Posterior vena cava (tissue), 2 donors: ENCODE data around the gene GABBR2. TPM values are rescaled to one million over a fixed set of nuclear protein-coding genes. Genes with fewer than 3 reads are reported as not detected.
"Not testable (repeated sequence)": the region's sequence is repeated elsewhere in the genome, so short reads cannot be mapped to it uniquely, and the experiment has no call there.

Experiments used
- DNase-seq: peaks from one replicate; pipeline ENCODE4 v3.0.0-alpha.2; 2020; ENCODE audit warnings: low spot score
- intact Hi-C, 2 donors: fragments of 100-400 bp; cut with DNase I; formaldehyde crosslinking; loops; one replicate each; pipeline versions ENCODE4 v1.14.1 to v1.14.2; 2022 to 2023
- total RNA-seq, 2 donors: library from RNA; stranded (reverse); fragmentation: NEBNext Ultra II Directional; extraction: Animal tissue kit (Norgen Biotek cat#: 25700); gene quantifications; one replicate each; pipeline ENCODE4 v1.2.1, GENCODE V29; 2021
- donor health status: DM: yes; HTN: yes; CAD: no.
- donor health status: DM: yes; HTN: yes; CAD: no.

Gene GABBR2
- total RNA-seq, 2 donors from 2014 or later, result not detected

DNA sequence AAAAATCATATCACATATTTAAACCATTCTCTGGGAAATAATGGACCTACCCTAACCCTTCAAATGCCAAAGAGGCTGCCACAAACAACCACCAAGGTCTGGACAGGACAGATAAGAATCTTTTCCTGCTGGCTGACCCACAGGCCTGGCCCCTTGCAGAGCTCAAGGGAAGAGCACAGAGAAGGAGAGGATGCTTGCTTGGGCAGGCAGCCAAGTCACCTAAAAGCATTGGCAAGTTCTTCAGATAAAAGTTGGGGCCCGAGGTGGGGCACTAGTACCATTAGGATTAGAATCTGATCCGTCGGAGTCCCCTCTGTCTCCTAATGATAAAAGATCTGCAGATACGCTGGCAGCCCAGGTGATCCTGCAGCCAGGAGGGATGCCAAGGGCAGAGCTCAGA is 176.6 kb downstream of the GABBR2 start:
- intact Hi-C loops, result no loop called here
- DNase-seq, result no peak

DNA sequence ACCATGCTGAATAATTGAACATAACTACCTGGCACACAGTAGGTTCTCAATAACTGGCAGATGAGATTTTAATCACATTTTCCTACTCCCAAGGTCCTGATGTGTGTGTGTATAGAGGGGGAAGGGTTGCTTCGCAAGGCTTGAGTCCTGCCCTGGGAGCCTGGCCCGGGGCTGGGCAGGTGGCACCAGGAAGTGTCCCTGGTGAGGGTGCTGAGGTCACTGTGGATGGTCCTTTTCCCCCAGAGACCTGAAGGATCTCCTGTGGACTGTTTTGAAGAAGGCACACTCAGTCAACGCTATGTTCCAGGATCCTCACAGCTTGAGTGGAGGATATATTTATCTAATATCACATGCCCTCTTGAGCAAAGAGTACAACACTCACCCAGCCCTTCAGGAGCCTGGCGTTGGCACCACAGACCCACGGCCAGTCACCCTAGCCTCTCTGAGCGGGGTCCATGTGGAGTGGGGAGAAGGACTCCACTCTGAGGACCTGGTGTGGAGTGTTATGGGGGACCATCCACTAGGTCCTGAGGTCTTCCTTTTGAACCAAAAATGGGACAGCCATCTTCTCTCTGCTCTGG is 177.8 kb downstream of the GABBR2 start:
- intact Hi-C loops, result no loop called here
- no peak for DNase-seq

DNA sequence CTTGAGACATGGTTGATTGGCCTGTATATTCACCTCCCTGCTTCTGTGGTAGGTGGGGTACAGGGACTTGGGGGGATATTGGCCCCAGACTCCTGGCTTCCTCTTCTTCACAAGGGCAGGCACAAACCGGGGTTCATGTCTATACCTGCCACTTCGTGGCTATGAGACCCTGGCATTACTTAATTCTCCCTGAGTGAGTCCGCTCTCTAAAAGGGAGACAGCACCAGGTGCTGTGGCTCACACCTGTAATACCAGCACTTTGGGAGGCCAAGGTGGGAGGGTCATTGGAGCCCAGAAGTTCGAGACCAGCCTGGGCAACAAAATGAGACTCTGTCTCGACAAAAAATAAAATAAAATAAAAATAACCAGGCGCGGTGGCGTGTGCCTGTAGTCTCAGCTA is 178.5 kb downstream of the GABBR2 start:
- intact Hi-C loops, result no loop called here
- DNase-seq, result no peak

DNA sequence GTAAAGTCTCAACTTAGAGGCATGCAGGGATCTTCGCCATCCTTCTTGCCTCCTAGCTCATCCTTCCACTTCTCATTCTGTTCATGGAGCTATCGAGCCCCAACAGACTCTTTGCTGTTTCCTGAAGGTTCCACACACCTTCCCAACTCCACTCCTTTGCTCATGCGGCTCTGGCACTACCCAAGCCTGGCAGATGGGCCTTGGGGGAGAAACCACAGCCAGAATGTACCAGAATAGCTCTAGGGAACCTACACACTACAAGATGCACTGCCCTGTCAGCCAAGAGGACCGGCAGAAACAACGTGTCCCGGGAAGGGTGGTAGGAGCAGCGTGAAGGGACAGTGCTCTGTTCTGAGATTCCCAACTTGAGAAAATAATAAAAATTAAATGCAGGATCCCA is 178.9 kb downstream of the GABBR2 start:
- intact Hi-C loops, result no loop called here
- no peak for DNase-seq

DNA sequence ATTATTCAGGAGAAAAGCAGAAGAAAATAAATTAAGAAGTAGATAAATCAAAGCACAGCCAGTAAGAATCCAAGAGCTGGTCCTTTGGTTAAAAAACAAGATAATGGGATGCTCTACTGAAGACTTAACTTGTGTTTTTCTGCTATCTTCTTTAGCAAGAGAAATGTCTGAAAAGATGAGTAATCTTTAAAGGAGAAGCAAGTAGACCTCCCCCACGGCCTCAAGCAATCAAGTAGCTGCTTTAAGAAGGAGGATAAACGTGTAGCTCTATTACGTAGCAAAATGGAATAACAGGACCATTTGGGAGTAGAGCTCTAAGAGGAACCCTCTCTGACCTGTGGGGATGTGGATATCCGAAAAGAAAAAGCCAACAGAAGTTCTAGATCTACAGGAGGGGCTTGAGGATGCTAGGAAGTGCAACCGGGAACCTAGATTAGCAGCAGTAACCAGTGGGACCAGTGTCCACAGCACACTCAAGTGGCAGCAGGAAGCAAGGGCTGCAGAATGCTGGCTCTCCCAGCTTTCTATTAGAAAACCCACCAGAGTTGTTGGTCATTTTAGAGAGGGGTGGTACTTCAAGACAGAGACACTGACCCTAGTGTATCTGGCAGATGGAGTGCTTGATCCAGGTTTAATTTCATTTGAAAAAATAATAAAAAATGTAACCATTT is 185.4 kb downstream of the GABBR2 start:
- no peak for DNase-seq
- intact Hi-C loops, result no loop called here

DNA sequence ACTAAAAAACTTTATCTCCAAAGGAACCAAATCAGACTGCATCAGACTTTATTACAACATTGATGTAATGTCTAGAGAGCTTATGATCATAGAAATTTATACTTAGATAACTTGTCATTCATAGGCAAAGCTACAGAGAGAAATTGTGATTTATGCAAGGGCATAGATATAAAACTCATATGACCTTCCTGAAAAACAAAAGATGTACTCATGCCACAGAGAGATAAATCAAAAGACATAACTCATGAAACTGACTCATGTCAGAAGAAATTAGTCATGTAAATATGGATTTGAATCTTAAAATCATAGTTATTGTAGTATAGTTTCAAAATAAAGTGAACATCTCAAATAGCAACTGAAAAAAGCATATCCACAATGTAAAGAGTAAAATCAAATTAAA is 186.2 kb downstream of the GABBR2 start:
- intact Hi-C loops, result no loop called here

DNA sequence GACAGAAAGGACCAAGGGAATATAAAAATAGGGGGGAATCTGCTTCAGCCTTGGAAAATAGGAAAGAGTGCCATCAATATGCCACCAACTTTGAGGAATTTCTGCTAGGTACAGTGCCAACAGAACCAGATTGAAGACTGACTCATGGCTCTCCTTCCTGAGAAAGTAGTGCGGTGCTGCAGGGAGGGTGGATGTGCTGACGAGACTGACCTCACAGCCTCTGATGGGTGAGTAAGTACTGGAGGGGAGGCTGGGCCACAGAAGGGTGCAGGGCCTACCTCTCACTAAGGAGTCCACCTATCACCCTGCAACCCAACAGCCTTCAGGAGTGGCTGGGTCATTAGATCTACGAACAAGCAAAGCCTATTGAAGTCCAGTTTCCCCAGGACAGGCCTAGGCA is 187.6 kb downstream of the GABBR2 start:
- intact Hi-C loops, result no loop called here
- no peak for DNase-seq

More for the DNA sequence above, 186.2 kb downstream of the GABBR2 start:
- no peak for DNase-seq

DNA sequence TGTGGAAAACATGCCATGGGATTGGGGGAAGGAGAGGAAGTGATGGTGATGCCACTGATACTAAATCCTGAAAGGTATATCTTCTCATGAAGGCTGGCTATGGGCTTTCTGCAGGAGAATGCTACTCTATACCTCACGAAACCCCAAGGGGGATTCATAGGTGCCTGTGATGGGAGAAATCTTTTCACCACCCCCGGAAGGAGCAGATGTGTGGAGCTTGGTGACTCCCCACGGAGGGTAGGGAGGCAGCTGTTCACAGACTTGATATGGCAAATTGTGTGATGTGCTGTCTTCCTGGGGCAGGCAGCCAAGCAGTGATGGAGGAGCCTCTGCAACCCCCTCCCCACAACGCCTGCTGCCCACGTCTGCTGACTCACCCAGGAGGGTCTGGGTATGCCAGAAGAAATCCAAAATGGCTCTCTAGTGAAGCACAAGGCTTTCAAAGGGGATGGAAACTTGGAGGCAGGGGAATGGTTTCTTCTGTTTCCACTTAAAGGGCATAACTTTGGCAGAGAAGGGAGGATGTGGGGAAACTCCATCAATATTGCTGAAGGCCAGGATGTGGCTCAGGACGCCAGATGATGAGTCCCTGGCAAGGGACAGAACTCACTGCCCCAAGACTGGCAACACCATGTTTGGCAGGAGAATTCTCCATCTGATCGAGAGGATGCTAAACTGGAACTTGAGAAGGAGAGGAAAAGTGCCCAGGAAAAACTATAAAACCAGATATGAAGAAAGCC is 188.3 kb downstream of the GABBR2 start:
- no peak for DNase-seq
- intact Hi-C loops, result no loop called here

DNA sequence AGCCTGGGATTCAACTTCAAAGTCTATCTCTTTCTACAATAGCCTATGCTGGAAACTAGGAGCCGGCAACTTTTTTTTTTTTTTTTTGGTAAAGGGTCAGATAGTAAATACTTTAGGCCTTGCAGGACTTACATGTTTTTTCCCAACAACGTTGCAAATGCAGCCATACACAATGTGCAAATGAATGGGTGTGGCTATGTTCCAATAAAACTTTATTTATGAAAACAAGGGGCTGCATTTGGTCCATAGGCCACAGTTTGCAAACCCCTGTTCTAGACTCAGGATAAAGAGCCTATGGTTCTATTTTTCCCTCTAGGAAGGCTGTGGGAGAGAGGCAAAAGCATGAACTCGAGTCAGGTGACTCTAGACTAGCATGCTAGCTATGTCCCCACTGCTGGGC is 189.1 kb downstream of the GABBR2 start:
- DNase-seq, result no peak
- intact Hi-C loops, result no loop called here

DNA sequence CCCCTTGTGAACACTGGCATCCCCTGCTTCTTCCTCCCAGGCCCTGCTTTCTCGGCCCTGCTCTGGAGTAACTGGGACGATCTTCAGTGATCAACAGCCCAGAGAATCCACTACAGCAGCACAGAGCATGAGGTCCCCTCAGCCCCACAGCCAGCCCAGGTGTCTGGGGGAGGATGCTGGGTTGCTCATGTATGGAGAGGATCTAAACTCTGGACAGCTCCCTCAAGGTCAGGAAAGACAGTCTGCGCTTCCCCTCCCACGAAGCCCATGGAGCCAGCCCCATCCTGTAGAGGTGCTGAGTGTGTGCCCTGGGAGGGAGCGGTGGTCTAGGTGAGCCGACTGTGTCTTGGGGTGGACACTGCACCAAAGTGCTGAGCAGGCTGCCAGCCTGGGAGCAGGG is 190.2 kb downstream of the GABBR2 start:
- intact Hi-C loops, result no loop called here
- DNase-seq, result no peak

DNA sequence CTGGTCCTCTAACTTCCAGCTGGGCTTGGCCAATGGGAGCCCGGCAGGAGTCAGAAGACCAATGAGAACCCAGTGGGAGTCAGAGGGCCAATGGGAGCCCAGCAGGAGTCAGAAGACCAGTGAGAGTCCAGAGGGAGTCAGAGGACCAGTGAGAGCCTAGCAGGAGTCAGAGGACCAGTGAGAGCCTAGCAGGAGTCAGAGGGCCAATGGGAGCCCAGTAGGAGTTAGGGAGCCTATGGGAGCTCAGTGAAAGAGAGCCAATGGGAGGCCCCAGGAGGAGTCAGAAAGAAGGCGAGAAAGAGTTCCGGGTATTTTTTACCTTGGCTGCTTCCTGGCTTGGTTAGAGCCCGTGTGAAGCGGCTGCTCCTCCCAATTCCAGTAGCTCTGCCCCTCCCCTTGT is 191.0 kb downstream of the GABBR2 start:
- DNase-seq, result no peak
- intact Hi-C loops, result no loop called here

DNA sequence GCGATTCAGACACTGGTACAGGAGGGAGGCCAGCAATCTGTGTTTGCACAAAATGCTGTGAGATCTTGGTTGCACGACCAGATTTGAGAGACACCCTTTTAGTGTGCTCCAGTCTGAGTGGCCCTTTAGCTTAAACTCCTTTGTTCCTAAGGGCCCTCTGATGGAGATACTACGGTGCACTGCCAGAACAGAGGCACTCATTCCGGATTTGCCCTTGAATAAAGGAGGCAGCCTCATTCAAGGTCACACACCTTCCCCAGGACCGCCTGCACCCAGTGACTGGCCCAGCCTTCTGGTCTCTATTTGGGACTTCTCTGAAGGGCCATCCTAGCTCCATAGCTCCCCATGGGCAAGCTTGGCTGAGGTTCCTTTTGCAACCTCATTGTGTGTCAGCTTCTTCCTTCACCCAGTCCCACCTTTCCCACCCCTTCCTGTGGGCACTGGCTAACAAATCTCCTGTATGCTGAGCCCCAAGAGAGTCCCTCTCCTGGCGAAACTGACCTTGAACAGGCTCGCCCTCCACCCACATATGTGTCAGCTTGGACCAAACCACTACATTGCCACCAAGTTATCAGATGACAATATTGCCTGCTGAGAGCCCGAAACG is 191.7 kb downstream of the GABBR2 start:
- no peak for DNase-seq
- intact Hi-C loops, result no loop called here

DNA sequence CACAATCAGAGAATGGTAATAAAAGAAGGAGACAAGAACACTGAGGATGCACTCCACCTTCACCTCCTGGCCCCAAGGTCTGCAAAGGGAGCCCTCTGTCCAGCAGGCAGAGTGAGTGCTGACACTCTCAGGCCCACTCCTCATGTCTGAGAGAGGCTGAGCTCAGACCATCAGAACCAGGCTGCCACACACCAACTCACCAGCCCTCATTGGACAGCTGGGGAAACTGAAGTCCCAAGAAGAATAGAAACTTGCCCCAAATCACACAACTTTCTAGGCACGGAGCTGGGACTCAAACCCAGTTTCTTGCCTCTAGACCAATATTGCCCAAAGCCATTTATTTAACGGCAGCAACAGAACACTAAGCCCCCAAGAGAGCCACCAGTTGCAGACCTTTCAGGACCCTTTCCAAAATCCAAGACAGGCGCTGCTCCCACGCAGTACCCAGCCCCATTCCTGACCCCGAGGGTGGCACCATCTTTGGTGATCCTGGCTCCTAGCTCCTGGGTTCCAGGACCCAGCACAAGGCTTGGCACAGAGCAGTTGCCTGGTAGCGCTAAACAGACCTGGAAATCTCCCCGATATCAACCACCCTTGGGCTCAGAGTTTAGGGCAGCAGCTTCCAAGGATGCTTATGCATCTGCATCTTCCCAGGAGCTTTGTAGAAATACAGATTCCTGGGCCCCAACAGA is 192.4 kb downstream of the GABBR2 start:
- no peak for DNase-seq

DNA sequence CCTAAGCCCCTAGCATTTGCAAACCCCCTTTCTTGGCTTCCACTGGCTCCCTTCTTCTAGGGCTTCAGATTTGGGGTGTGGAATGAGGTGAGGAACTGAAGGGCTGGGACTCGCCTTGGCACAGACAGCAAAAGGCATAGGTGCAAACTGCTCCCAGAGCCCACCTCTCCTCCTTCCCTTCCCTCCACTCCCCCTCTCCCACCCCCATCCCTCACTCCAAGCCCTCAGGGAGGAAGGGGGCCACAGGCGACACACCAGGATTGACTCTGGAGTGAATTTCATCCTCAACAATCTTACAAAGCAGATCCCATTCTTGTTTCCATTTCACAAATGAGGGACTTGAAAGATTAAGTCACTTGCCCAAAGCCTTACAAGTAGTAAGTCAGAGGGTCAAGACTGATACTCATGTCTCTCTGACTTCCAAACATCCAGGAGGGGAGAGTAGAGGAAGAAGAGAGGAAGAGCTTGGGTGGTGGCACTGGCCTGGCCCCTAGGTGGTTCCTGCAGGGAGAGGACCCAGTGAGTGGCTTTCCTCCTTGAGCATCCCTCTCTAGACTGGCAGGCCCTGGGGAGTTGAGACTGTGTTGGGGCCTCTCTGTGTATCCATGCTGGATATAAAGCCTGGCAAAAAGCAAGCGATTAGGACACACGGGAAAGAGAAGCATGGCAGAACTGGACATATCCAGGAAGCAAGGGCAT is 193.1 kb downstream of the GABBR2 start:
- intact Hi-C loops, result no loop called here
- DNase-seq, result no peak

More for the DNA sequence above, 192.4 kb downstream of the GABBR2 start:
- intact Hi-C loops, result no loop called here

DNA sequence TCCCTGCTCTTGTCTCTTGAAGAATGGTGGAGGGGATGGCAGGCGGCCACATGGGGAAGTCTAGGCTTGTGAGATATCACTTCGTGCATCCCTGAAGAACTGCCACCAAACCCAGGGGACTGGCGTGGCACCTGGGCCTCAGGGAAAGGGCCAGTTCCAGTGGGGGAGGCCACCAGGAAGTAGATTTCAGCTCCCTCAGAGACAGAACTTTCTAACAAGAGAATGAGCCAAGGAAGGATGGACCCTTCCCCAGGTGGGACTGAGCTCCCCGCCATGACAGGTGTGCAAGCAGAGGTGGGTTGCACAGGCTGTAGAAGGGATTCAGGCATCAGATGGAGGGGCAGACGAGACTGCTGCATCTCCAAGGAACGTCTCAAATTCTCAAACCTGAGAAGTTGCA is 193.9 kb downstream of the GABBR2 start:
- no peak for DNase-seq
- intact Hi-C loops, result no loop called here

DNA sequence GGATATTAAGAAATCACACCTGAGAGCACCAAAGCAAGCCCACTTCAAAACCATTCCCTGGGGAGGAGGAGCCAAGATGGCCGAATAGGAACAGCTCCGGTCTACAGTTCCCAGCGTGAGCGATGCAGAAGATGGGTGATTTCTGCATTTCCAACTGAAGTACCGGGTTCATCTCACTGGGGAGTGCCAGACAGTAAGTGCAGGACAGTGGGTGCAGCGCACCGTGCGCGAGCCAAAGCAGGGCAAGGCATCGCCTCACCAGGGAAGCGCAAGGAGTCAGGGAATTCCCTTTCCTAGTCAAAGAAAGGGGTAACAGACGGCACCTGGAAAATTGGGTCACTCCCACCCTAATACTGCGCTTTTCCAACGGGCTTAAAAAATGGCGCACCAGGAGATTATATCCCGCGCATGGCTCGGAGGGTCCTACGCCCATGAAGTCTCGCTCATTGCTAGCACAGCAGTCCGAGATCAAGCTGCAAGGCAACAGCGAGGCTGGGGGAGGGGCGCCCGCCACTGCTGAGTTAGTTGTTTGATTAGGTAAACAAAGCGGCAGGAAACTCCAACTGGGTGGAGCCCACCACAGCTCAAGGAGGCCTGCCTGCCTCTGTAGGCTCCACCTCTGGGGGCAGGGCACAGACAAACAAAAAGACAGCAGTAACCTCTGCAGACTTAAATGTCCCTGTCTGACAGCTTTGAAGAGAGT is 200.4 kb downstream of the GABBR2 start:
- DNase-seq, intact Hi-C loops: not testable (repeated sequence)

DNA sequence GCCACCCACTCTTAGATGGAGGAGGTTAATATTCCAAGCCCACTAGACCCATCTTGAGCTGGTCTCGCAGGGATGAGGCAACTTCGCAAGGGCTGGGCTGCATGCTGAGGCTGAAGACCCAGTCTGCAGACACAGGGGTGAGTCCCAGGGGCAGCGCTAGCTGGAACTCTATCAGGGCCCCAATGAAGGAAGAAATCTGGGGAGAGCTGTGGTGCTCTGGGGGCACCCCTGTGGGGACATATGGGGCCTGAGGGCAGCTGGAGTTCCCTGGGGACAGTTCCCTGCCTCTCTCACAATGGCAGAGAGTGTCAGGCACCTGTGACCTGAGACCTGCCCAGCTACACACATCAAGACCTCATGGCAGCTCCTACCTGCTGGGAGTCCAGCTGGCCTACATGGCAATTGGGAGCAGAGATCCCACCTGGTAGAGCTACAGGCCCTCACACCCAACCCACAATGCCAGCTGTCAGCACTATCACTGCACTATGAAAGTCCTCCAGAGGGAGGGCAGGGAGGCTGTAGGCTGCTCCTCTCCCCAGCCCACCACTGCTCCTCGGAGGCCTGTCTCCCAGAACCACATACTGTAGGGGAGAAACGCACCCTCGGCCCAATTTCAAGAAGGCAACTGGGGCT is 202.2 kb downstream of the GABBR2 start:
- intact Hi-C loops, result no loop called here
- DNase-seq, result no peak
